NCI-H1048 (cell line): ENCODE measurements around the gene AHRR.

Source experiments
- DNase-seq: peaks from one replicate; lab custom pipeline; 2025; lab: John Stamatoyannopoulos, UW

The AHRR gene

GRCh38 chr5:346229-346935 is 24.9 kb downstream of the AHRR start:
- no peak for DNase-seq

GRCh38 chr5:347712-348284 is 26.3 kb downstream of the AHRR start:
- DNase-seq, result no peak

- DNase-seq, result no peak
These were observed 27.2 kb downstream of the AHRR start for GRCh38 chr5:348726-349125.

GRCh38 chr5:350355-350754 is 28.8 kb downstream of the AHRR start:
- DNase-seq, result no peak

DNA sequence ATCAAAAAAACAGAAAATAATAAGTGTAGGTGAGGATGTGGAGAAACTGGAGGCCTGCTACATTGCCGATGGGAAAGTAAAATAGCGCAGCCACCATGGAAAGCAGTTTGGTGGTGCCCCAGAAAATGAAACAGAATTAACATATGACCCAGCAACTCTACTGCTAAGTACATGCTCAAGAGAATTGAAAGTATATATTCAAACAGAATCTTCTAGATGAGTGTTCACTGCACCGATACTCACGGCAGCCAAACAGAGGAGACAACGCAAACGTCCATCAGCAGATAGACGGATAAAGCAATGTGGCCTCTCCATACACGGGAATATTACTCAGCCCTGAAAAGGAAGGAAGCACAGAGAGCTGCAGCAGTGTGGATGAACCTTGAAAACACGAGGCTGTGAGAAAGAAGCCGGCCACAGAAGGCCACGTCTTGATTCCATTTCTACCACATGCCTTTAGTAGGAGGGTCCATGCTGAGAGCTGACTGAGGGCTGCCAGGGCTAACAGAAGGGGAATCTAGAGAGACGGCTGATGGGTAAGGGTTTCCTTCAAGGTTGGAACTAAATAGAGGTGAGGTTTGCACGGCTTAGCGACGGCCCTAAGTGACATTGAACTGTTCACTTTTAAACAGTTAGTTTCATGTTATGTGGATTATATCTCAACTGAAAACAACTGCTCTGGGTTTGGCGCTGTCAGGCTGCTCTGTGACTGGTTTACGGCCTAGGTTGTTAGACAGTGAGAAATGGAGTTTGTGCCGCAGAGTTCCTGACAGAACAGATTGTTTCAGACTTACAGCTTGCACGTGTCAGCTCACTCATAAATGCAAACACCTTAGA is 29.8 kb downstream of the AHRR start:
- DNase-seq, result no peak

DNA sequence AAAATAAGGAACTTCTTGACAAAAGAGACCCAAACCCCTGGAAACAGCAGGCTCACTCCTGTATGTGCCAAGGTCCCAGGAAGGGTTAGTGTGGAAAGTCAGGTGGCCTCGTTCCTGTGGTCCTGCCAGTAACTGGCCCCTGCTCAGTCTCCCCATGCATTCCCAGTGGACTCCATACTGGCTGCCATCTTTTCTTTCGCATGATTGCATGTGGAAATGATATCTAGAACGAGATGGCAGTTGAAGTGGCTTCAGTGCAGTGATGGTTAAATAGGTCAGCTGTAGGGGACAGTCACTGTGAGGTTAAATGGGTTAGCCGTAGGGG is 30.4 kb downstream of the AHRR start:
- no peak for DNase-seq

DNA sequence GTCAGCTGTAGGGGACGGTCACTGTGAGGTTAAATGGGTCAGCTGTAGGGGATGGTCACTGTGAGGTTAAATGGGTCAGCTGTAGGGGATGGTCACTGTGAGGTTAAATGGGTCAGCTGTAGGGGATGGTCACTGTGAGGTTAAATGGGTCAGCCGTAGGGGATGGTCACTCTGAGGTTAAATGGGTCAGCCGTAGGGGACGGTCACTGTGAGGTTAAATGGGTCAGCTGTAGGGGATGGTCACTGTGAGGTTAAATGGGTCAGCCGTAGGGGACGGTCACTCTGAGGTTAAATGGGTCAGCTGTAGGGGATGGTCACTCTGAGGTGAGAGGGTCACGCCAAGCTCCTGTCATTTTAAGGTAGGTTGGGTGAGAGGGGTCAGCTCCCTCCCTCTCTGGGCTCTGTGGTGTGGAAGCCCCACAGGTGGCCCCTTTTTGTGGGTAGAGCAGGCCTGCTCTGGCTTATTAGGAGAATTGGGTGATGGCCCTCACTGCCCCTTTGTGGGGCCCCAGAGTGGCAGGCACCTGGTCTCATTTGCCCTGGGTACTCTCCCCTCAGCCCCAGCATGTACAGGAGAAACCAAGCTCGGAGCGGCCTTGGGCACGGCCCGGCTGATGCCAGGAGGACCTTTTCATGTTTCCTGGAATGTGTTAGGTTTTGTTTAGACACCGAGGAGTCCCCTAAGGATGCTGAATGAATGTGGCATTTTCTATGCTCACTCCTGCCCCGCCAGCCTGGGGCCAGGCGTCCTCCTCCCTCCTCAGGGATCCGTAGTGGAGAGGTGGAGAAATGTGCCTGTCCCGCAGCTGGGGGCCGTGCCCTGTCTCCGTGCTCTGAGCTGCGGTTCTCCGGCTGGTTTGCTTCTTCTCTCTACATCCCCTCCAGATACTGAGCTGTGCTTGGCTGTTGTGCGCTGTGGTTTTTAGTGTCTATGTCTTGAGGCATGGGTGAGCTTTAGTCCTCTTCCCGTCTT is 31.4 kb downstream of the AHRR start:
- no peak for DNase-seq

DNA sequence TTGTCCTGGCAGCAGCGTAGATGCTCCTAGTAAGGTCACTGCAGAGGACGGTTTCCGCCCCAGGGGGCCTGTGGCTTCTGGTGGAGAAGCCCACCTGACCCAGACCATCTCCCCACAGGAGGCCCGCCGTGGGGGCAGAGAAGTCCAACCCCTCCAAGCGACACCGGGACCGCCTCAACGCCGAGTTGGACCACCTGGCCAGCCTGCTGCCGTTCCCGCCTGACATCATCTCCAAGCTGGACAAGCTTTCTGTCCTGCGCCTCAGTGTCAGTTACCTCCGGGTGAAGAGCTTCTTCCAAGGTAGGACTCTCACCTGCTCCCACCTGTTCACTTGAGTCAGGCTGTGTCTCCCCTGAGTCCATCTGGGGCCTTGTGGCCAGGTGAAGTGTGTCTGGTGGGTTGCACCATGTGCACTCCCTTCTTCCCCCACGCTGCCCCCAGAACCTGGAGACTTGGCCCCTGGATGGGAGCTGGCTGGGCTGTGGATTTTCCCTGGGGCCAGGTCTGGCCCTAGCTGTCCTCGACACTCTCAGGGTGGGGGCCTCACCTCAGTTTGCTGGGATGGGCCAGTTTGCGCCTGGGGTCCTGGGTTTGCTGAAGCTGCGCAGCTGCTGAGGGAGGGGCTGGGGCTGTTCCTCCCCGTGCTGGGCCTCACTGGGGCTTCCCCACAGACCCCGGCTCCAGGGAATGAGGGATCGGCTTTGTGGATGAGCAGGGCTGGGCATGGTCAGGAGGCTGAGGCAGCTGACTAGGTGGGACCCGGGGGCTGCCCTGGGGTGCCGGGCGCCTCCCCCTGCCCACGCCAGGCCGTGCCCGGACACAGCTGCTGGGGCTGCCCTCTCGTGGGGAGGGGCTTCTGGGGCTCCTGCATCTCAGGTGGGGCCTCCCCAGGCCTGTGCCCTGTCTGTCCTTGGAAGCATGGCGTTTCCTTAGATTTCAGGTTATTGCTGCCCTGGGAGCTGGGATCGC is 32.4 kb downstream of the AHRR start:
- DNase-seq, result no peak

DNA sequence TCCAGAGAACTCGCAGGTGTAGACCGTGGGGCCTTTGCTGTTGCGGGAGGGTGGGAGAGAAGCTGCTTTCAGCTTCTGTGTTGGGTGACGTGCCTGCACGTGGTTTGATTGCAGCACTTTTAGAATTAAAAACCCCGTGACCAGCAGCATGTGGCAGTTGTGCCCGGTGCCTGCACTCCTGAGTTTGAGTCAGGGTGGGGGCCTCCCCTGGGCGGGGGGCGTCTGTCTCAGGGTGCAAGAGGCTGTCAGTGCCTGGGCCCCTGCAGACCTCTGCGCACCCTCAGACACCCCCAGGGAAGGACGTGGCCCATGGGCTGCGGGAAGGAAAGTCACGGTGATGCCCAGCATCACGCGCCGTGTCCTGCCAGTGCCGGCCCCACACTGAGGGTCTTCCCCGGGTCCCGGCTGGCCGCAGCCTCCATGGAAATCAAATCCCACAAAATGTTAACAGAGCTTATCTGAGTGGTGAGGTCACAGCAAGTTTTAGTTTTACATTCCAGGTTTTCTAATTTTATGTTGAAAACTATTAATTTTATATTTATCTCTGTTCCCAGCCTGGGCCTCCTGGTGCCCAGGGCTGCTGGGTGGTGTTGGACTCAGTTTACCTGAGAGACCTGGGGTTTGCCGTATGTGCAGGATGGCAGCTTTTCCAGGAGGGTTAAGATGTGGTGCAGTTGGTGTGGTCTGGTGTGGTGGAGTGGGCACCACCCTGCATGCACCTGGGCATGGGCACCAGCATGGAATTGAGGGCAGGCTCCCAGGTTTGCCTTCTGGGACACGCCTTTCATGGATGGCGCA is 33.3 kb downstream of the AHRR start:
- DNase-seq, result no peak

GRCh38 chr5:355379-355935 is 33.9 kb downstream of the AHRR start:
- no peak for DNase-seq

DNA sequence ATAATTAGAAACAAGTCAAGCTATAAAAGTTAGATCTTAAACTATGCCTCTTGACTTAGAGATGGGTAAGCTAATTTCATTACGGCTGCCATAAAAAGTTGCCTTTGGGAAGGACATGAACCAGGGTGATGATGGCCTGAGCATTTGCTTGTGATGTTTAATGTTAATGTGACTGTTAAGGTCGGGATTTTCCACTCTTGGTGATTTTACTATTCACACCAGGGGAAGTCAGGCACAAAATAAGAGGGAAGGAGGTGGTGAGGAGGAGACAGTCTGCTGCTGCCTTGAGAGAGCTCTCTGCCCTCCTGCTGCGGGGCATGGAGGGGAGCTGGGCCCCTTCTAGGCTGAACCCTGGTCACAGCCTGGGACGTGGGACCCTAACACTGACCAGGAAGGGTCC is 34.4 kb downstream of the AHRR start:
- no peak for DNase-seq

DNA sequence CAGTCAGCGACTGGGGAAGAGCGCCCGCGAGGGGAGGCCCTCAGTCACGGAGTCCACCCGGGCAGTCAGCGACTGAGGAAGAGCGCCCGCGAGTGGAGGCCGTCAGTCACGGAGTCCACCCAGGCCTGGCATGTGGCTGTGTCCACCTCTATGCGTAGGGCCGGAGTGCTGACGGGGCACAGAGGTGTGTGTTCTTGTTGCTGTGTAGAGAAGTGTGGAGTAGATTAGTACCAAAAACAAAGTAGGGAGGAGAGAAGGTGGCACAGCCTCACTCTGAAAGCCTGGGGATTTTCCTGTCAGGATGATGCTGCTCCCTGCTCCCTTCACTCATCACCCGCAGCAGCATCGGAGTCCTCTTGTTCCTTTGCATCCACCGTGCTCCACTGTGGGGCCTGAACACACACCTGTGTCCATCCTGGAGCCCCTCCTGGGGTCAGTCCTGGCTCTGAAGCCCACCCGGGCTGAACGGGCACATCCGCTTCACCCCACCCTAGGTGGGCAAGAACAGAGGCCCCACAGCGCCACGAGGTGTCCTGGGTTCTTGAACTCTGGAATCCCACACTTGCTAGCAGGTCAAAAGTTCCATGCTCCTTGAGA is 37.9 kb downstream of the AHRR start:
- no peak for DNase-seq

- DNase-seq, result no peak
These were observed 38.9 kb downstream of the AHRR start for GRCh38 chr5:360257-361027.

GRCh38 chr5:362189-362588 is 40.7 kb downstream of the AHRR start:
- DNase-seq, result no peak

- no peak for DNase-seq
These were observed 41.7 kb downstream of the AHRR start for GRCh38 chr5:362978-363765.

DNA sequence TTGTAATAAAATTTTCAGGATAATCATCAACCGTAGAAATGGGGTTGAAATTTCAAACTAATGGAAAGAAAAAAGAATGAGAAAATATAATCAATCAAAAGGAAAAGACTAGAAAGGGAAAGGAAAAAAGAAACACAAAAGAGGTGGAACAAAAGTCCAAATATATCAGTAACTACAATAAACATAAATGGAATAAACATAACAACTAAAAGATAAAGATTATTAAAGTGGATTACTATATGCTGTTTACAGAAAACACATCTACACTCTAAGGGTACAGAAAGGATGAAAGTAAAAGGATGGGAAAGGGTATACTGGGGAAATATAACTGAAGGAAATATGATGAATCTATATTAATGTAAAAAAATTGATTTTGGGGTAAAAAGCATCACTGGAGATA is 43.0 kb downstream of the AHRR start:
- DNase-seq, result no peak

DNA sequence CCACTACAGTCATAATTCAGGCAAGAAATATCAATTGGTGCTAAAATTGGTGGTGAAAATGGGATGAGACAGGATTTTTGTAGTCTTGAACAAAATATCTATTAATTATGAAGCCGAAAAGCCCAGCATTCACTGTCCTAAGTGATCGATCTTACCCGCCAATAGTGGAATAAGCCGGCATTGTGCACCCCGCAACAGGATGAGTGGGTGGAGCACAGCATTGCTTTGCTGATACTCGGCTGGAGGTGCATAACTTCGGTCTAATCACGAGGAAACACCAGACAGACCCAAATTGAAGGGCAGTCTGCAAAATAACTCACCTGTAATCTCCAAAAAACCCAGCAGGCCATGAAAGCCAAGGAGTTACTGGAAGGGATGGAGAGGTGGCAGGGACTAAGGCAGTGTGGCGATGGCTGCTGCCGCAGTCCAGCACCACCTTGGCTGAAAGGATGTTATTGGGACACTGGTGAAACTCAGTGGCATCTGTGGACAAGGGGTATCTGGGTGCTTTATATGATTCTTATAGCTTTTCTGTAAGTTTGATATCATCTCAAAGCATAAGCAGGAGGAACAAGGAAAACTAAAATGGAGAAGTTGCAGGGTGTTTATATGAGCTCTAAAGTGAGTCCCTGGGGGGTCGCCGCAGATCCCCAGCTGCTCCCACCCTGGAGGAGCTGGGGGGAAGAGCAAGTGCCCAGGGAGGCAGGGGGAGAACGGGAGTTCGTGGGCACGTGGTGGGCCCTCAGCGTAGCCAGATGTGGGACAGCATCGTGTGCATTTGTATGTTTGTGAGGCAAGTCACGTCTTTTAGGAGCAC is 45.2 kb downstream of the AHRR start:
- no peak for DNase-seq
